Measurements from ENCODE around the gene PGM2.

Gene PGM2

GRCh38 chr4:37902738-37903693 lies 76.5 kb downstream of the PGM2 start:
- Histone ChIP-seq H3K36me3 (ENCODE audit: control insufficient read depth in 1 of 2, insufficient read depth in 2 of 2, low read length in 2 of 2) (peaks cover 0 to 4% of the 10 kb centered on the region in 2 donors), H3K9me3 (ENCODE audit: control insufficient read depth in 1 of 2, low read length in 2 of 2) (no peaks in the 10 kb centered on the region), H3K27ac (ENCODE audit: low read length) (no peak overlapping the region), H3K27me3 (ENCODE audit: low read depth, low read length) (no peaks in the 10 kb centered on the region), H3K4me1 (ENCODE audit: control insufficient read depth in 1 of 2, insufficient read depth in 2 of 2, low read length in 2 of 2) (peaks cover 0 to 41% of the 10 kb centered on the region in 2 donors), H3K4me3 (ENCODE audit: low read depth in 1 of 2, low read length in 2 of 2) (no peak overlapping the region)

- Histone ChIP-seq H3K4me3 (ENCODE audit: low read depth in 1 of 2, low read length in 2 of 2) (no peak overlapping the region), H3K27ac (ENCODE audit: low read length) (no peak overlapping the region), H3K4me1 (ENCODE audit: control insufficient read depth in 1 of 2, insufficient read depth in 2 of 2, low read length in 2 of 2) (peaks cover 0 to 46% of the 10 kb centered on the region in 2 donors), H3K9me3 (ENCODE audit: control insufficient read depth in 1 of 2, low read length in 2 of 2) (no peaks in the 10 kb centered on the region), H3K27me3 (ENCODE audit: low read depth, low read length) (no peaks in the 10 kb centered on the region), H3K36me3 (ENCODE audit: control insufficient read depth in 1 of 2, insufficient read depth in 2 of 2, low read length in 2 of 2) (peaks cover 0 to 4% of the 10 kb centered on the region in 2 donors)
These were observed 77.4 kb downstream of the PGM2 start for GRCh38 chr4:37903901-37904300.

- peaks cover 0 to 55% of the 10 kb centered on the region in 2 donors for H3K4me1 ChIP-seq (ENCODE audit: control insufficient read depth in 1 of 2, insufficient read depth in 2 of 2, low read length in 2 of 2)
- H3K4me3 ChIP-seq (ENCODE audit: low read depth in 1 of 2, low read length in 2 of 2) = no peak overlapping the region
- H3K36me3 ChIP-seq (ENCODE audit: control insufficient read depth in 1 of 2, insufficient read depth in 2 of 2, low read length in 2 of 2) = peaks cover 0 to 4% of the 10 kb centered on the region in 2 donors
- H3K27me3 ChIP-seq (ENCODE audit: low read depth, low read length) = no peaks in the 10 kb centered on the region
- H3K9me3 ChIP-seq (ENCODE audit: control insufficient read depth in 1 of 2, low read length in 2 of 2) = no peaks in the 10 kb centered on the region
- no peak overlapping the region for H3K27ac ChIP-seq (ENCODE audit: low read length)
These were observed 78.3 kb downstream of the PGM2 start for GRCh38 chr4:37904824-37905223.

GRCh38 chr4:37905533-37906169 lies 79.2 kb downstream of the PGM2 start:
- Histone ChIP-seq H3K27me3 (ENCODE audit: low read depth, low read length) (no peaks in the 10 kb centered on the region), H3K27ac (ENCODE audit: low read length) (no peak overlapping the region), H3K36me3 (ENCODE audit: control insufficient read depth in 1 of 2, insufficient read depth in 2 of 2, low read length in 2 of 2) (peaks cover 0 to 4% of the 10 kb centered on the region in 2 donors), H3K4me3 (ENCODE audit: low read depth in 1 of 2, low read length in 2 of 2) (no peak overlapping the region), H3K9me3 (ENCODE audit: control insufficient read depth in 1 of 2, low read length in 2 of 2) (no peaks in the 10 kb centered on the region), H3K4me1 (ENCODE audit: control insufficient read depth in 1 of 2, insufficient read depth in 2 of 2, low read length in 2 of 2) (peaks cover 0 to 55% of the 10 kb centered on the region in 2 donors)

GRCh38 chr4:37908488-37909331 lies 82.2 kb downstream of the PGM2 start:
- no peaks in the 10 kb centered on the region for H3K27me3 ChIP-seq (ENCODE audit: low read depth, low read length)
- no peaks in the 10 kb centered on the region for H3K36me3 ChIP-seq (ENCODE audit: control insufficient read depth in 1 of 2, insufficient read depth in 2 of 2, low read length in 2 of 2)
- peak overlapping the region; percentile 54 for H3K27ac ChIP-seq (ENCODE audit: low read length)
- H3K9me3 ChIP-seq (ENCODE audit: control insufficient read depth in 1 of 2, low read length in 2 of 2) = no peaks in the 10 kb centered on the region
- H3K4me3 ChIP-seq (ENCODE audit: low read depth in 1 of 2, low read length in 2 of 2) = peak overlapping the region in 1 of 2 donors; percentile 41
- peaks cover 0 to 34% of the 10 kb centered on the region in 2 donors for H3K4me1 ChIP-seq (ENCODE audit: control insufficient read depth in 1 of 2, insufficient read depth in 2 of 2, low read length in 2 of 2)

GRCh38 chr4:37909332-37910090 lies 83.0 kb downstream of the PGM2 start:
- no peaks in the 10 kb centered on the region for H3K36me3 ChIP-seq (ENCODE audit: control insufficient read depth in 1 of 2, insufficient read depth in 2 of 2, low read length in 2 of 2)
- no peaks in the 10 kb centered on the region for H3K9me3 ChIP-seq (ENCODE audit: control insufficient read depth in 1 of 2, low read length in 2 of 2)
- no peaks in the 10 kb centered on the region for H3K27me3 ChIP-seq (ENCODE audit: low read depth, low read length)
- no peak overlapping the region for H3K27ac ChIP-seq (ENCODE audit: low read length)
- H3K4me3 ChIP-seq (ENCODE audit: low read depth in 1 of 2, low read length in 2 of 2) = peak overlapping the region in 1 of 2 donors; percentile 41
- peaks cover 0 to 26% of the 10 kb centered on the region in 2 donors for H3K4me1 ChIP-seq (ENCODE audit: control insufficient read depth in 1 of 2, insufficient read depth in 2 of 2, low read length in 2 of 2)

GRCh38 chr4:37910091-37910486 lies 83.6 kb downstream of the PGM2 start:
- Histone ChIP-seq H3K4me3 (ENCODE audit: low read depth in 1 of 2, low read length in 2 of 2) (no peak overlapping the region), H3K4me1 (ENCODE audit: control insufficient read depth in 1 of 2, insufficient read depth in 2 of 2, low read length in 2 of 2) (peaks cover 0 to 22% of the 10 kb centered on the region in 2 donors), H3K27ac (ENCODE audit: low read length) (no peak overlapping the region), H3K36me3 (ENCODE audit: control insufficient read depth in 1 of 2, insufficient read depth in 2 of 2, low read length in 2 of 2) (no peaks in the 10 kb centered on the region), H3K27me3 (ENCODE audit: low read depth, low read length) (no peaks in the 10 kb centered on the region), H3K9me3 (ENCODE audit: control insufficient read depth in 1 of 2, low read length in 2 of 2) (no peaks in the 10 kb centered on the region)

Data from muscle layer of duodenum (tissue), 2 donors.